PFSK-1 (cell line): ENCODE measurements around the gene PPP2R5B.

Source experiments
- POLR2AphosphoS5 ChIP-seq: IDR thresholded peaks from 2 replicates; pipeline ENCODE4 v1.6.1; 2012; ENCODE audit warnings: low read depth, mild to moderate bottlenecking, control low read depth, low read length, moderate library complexity
- REST ChIP-seq, 2 experiments: IDR thresholded peaks; 2 replicates each; pipeline versions ENCODE4 v1.6.1 to v1.8.0; 2011 to 2012; ENCODE audit warnings: low read depth in 2 of 2, low read length in 2 of 2, control low read depth in 1 of 2, inconsistent platforms in 1 of 2, mild to moderate bottlenecking in 1 of 2, moderate library complexity in 1 of 2; ENCODE audit not compliant: insufficient read depth in 1 of 2
- SIN3A ChIP-seq: IDR thresholded peaks from 2 replicates; pipeline ENCODE4 v1.6.1; 2012; ENCODE audit warnings: mild to moderate bottlenecking, low read length, moderate library complexity, borderline replicate concordance; ENCODE audit not compliant: insufficient read depth
- TAF1 ChIP-seq: IDR thresholded peaks from 2 replicates; pipeline ENCODE4 v1.6.1; 2012; ENCODE audit warnings: low read length, control low read depth, borderline replicate concordance; ENCODE audit not compliant: insufficient read depth

GRCh38 chr11:64902102-64902900 lies 22.2 kb upstream of the PPP2R5B start:
- TF ChIP-seq POLR2AphosphoS5 (no peak), TAF1 (no peak), REST (IDR thresholded peaks at IDR 0.05; ENCODE audit: insufficient read depth in 1 of 2, low read depth in 2 of 2, low read length in 2 of 2) (no peak), SIN3A (no peak)
